GM23248 (cell line): ENCODE results near the gene MYO9A. TPM values are rescaled to one million over a fixed set of nuclear protein-coding genes. Genes with fewer than 3 reads are reported as not detected.
A peak's percentile ranks its signal among the peaks of the same experiment; 100 is the strongest.

ENCODE experiments used
- DNase-seq: peaks from one replicate; pipeline ENCODE4 v3.0.0-alpha.2; 2015
- H2AFZ ChIP-seq: fragments of 200-600 bp; sonication (generic); 2 replicates; pipeline ENCODE4 v1.6.1; 2016; ENCODE audit warnings: antibody characterized with exemption
- H3F3A ChIP-seq: fragments of 200-600 bp; sonication (generic); 2 replicates; pipeline ENCODE4 v1.6.1; 2016; ENCODE audit warnings: mild to moderate bottlenecking, antibody characterized with exemption, mixed run types; ENCODE audit not compliant: insufficient read depth
- H3K27ac ChIP-seq: fragments of 200-600 bp; sonication (generic); 2 replicates; pipeline ENCODE4 v1.5.1; 2016; ENCODE audit warnings: mild to moderate bottlenecking
- H3K27me3 ChIP-seq: fragments of 200-600 bp; sonication (generic); replicated peaks from 2 replicates; pipeline ENCODE4 v1.6.1; 2016; ENCODE audit warnings: mild to moderate bottlenecking; ENCODE audit not compliant: insufficient read depth
- H3K36me3 ChIP-seq: fragments of 200-600 bp; sonication (generic); 2 replicates; pipeline ENCODE4 v1.6.1; 2016; ENCODE audit warnings: low read depth, mild to moderate bottlenecking
- H3K4me1 ChIP-seq: fragments of 200-600 bp; sonication (generic); 2 replicates; pipeline ENCODE4 v1.6.1; 2016; ENCODE audit warnings: mild to moderate bottlenecking; ENCODE audit not compliant: insufficient read depth
- H3K4me2 ChIP-seq: fragments of 200-600 bp; sonication (generic); one replicate; pipeline ENCODE4 v1.6.1; 2016; ENCODE audit warnings: mild to moderate bottlenecking; ENCODE audit not compliant: unreplicated experiment
- H3K4me3 ChIP-seq: fragments of 200-600 bp; sonication (generic); 2 replicates; pipeline ENCODE4 v1.5.1; 2016; ENCODE audit warnings: mild to moderate bottlenecking
- H3K79me2 ChIP-seq: fragments of 200-600 bp; sonication (generic); 2 replicates; pipeline ENCODE4 v1.6.1; 2016; ENCODE audit warnings: mild to moderate bottlenecking; ENCODE audit not compliant: insufficient read depth
- H3K9ac ChIP-seq: fragments of 200-600 bp; sonication (generic); 2 replicates; pipeline ENCODE4 v1.6.1; 2016; ENCODE audit warnings: mild to moderate bottlenecking
- H3K9me2 ChIP-seq: fragments of 200-600 bp; sonication (generic); 2 replicates; pipeline ENCODE4 v1.6.1; 2016; ENCODE audit warnings: mixed run types, mild to moderate bottlenecking, moderate library complexity; ENCODE audit not compliant: insufficient read depth
- H3K9me3 ChIP-seq: fragments of 200-600 bp; sonication (generic); one replicate; pipeline ENCODE4 v1.6.1; 2017; ENCODE audit warnings: low read depth
- H4K20me1 ChIP-seq: fragments of 200-600 bp; sonication (generic); 2 replicates; pipeline ENCODE4 v1.6.0; 2016; ENCODE audit not compliant: insufficient read depth
- EZH2 ChIP-seq: fragments of 200-600 bp; sonication (generic); IDR thresholded peaks from 2 replicates; pipeline ENCODE4 v1.6.1; 2018; ENCODE audit warnings: antibody characterized with exemption, mild to moderate bottlenecking; ENCODE audit not compliant: insufficient read depth, poor library complexity, severe bottlenecking
- EZH2phosphoT487 ChIP-seq: fragments of 200-600 bp; sonication (generic); IDR thresholded peaks from 2 replicates; pipeline ENCODE4 v1.6.1; 2018; ENCODE audit warnings: antibody characterized with exemption, moderate library complexity, mild to moderate bottlenecking, low read depth; ENCODE audit not compliant: insufficient read depth
- WGBS, 2 experiments: methylation state at CpG; one replicate each; pipeline ENCODE4 v1.1.6; 2015 to 2017; ENCODE audit warnings: low lambda C conversion rate in 2 of 2, low coverage in 1 of 2; ENCODE audit errors: missing lambda C conversion rate in 2 of 2; 5-methylcytosine and 5-hydroxymethylcytosine counted together
- in situ Hi-C: fragments of 300-500 bp; cut with MboI; formaldehyde crosslinking; loops from 2 replicates; pipeline ENCODE4 v1.15.0; 2020
- polyA plus RNA-seq: library from polyadenylated mRNA; unstranded; fragments of >200 nt; fragmentation: Nextera tagmentation; extraction: Ambion mirVana; gene quantifications from 2 replicates; pipeline ENCODE4 v1.2.1, GENCODE V29; 2016
- total RNA-seq: library from RNA; depleted of rRNA; stranded (reverse); fragments of >200 nt; shearing (Covaris generic); gene quantifications from 2 replicates; pipeline ENCODE4 v1.2.3, GENCODE V29; 2014

MYO9A gene
- total and polyA plus RNA-seq, 2 experiments from 2014 or later: 10.6 to 20.4 TPM

DNA sequence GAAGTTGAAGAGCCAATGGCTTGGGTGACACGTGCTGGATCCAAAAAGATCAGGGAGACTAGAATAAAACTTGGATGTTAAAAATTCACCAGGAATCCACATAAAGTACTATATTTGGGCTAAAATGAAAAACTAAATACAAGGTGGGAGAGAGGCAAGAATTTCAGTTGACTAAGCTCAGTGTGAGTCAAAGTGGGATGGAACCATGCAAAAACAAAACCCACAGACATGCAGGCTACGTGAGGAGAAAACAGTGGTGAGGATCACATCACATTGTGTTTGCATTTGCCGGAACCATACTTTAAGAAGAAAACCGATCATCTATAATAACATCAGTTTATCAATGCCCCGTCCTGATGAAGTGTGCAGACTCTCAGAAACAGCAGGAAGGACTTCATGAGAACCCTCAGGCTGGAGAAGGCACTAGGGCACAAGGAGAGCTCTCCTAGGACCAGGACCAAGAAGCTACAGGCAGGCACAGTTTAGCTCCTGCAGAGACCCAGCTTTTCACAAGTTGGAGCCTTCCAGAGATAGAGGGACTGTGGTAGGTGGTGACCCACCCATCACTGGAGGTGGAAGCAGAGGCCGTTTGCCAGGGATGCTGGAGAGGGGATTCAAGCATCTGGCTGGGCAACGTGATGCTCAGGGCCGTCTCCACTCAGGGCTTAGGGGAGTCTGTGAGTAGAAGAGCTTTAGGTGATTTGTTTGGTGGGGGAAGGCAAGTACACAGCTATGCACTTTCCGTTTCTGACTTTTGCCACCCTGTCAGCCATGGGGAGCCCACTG lies 336.6 kb downstream of the MYO9A start:
- Histone ChIP-seq H3K4me3 (no peak overlapping the region), H3K9me2 (no peaks in the 10 kb centered on the region), H3K27ac (no peak overlapping the region), H3K4me1 (peaks cover 17% of the 10 kb centered on the region), H3K9ac (0 out of 2 replicates have a peak overlapping the region, but pooled peaks have one; percentile 62), H3K4me2 (no peak overlapping the region), H2AFZ (no peak overlapping the region), H3K79me2 (no peaks in the 10 kb centered on the region), H3K27me3 (no peaks in the 10 kb centered on the region), H4K20me1 (no peaks in the 10 kb centered on the region), H3F3A (peaks cover 15% of the 10 kb centered on the region), H3K36me3 (no peaks in the 10 kb centered on the region), H3K9me3 (no peaks in the 10 kb centered on the region)
- peak; percentile 70 for DNase-seq
- TF ChIP-seq EZH2phosphoT487 (no peak), EZH2 (no peak)
- 75 to 77% methylated on average over 9 of the region's 9 CpGs for WGBS, 2 experiments
- in situ Hi-C loops: no loop called here

DNA sequence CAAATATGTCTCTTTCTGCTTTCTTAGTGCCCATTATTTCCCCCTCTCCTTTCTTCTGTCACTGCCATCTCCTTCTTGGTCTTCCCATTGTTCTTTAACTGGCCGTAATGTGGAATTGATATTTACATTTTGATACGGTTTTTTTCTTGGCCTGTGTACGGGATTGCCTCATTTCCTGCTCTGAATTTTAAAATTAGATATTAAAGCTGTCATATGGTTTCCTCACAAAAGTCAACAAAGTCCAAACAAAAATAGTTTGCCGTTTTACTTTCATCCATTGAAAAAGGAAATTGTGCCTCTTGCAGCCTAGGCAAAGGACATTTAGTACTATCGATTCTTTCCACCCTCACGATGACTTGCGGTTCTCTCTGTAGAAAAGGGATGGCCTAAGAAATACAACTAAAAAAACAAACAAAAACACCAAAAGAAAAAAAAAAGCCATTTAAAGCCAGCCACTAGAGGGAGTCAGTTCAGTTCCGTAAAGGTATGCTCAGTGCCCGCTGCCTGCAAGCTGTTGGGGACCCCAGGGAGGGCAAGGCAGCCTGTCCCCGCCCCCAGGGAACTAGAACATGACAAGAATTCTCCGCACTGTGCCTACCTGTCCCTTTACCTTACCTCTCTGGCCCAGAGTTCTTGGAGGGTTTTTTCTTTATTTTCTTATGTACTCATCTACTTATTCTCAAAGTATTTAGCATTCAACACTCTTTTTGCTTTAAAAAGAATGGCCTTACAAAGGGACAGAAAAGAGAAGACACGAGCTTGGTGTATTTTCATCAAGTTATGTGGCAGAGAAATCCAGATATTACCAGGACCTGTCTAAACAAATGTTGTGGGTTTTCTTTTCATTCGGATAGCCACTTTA lies 337.6 kb downstream of the MYO9A start:
- H4K20me1 ChIP-seq: no peaks in the 10 kb centered on the region
- peak; percentile 76 for DNase-seq
- in situ Hi-C loops: no loop called here
- peak overlapping the region; percentile 62 for H3K9ac ChIP-seq
- peak overlapping the region; percentile 62 for H3K4me2 ChIP-seq
- H2AFZ ChIP-seq: peak overlapping the region; percentile 61
- no peaks in the 10 kb centered on the region for H3K79me2 ChIP-seq
- H3K9me3 ChIP-seq: no peaks in the 10 kb centered on the region
- peaks cover 24% of the 10 kb centered on the region for H3K4me1 ChIP-seq
- H3K36me3 ChIP-seq: no peaks in the 10 kb centered on the region
- peaks cover 15% of the 10 kb centered on the region for H3F3A ChIP-seq
- H3K4me3 ChIP-seq: peak overlapping the region; percentile 33
- peak overlapping the region; percentile 3; the same call in 1 of the 2 replicates for H3K27ac ChIP-seq
- no peaks in the 10 kb centered on the region for H3K27me3 ChIP-seq
- no peak for TF ChIP-seq EZH2
- TF ChIP-seq EZH2phosphoT487: no peak
- 12 to 13% methylated on average over 13 of the region's 13 CpGs for WGBS, 2 experiments
- no peaks in the 10 kb centered on the region for H3K9me2 ChIP-seq

DNA sequence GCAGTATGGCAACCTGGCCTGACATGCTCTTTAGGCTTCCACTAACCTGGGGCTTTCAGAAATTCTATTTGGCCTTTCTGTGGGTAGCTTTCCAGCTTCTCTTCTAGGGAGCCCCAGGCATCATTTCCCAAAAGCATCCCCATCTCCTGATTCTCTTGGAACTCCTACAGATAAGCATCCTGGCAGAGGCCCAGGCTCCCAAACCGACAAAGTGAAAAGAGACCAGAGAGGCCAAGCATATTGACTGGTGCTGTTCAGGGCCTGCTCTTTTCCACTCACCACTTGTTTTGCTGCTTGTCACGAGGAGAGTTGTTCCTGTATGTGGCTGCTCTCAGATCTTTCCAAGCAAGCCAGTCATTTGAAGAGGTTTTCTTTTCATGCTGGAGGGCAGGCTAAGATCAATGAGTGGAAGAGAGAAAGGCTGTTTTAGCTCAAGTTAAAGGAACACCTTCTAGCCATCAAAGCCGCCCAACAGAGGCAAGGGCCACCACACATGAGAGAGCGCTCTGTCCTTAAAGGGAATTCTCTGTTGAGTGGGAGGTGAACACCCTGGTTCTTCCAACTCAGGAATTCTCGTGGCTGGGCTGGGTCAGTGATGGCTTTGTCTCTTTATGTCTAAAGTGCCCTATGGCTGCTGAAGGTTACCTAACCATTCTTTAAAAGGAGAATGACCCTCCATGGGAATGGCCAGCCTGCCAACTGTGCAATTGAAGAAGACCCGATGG lies 338.7 kb downstream of the MYO9A start:
- Histone ChIP-seq H3K9me3 (no peaks in the 10 kb centered on the region), H3K27ac (no peak overlapping the region), H3K4me1 (peaks cover 24% of the 10 kb centered on the region), H3K36me3 (no peaks in the 10 kb centered on the region), H4K20me1 (no peaks in the 10 kb centered on the region), H3K4me2 (no peak overlapping the region), H3K27me3 (no peaks in the 10 kb centered on the region), H2AFZ (no peak overlapping the region), H3K9ac (no peak overlapping the region), H3K4me3 (no peak overlapping the region), H3F3A (peaks cover 15% of the 10 kb centered on the region), H3K79me2 (no peaks in the 10 kb centered on the region), H3K9me2 (no peaks in the 10 kb centered on the region)
- TF ChIP-seq EZH2phosphoT487: no peak
- no peak for TF ChIP-seq EZH2
- WGBS, 2 experiments: 90 to 91% methylated on average over 6 of the region's 6 CpGs
- in situ Hi-C loops: no loop called here
- no peak for DNase-seq

DNA sequence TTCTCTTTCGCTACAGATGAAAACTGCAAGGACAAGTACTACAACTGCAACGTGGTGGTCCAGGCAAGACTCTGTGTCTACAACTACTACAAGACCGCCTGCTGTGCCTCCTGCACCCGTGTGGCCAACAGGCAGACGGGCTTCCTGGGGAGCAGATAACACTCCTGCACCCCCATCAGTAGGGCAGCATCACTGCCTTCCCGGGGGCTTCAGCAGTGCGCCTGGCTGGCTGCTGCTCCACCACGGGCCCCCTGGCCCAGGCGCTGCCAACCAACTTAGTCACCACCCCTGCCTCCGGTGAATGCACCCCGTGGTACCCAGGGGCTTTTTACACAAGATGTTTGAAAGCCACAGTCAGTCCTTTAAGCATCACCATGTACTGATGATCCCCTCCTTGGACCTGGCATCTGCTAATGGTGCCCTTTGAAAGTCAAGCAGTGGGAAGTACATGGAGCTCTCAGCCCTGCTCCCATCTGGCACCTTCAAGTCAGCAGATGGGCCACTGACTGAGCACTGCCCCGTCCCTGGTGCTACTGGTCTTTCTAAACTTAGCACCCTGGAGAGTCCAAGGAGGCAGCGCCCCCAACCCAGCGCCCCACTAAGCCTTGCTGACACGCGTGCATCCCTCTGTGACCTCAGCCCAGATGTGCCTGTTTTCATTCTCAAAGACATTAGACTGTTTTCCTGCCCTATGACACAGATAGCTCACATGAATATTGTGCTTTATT lies 340.6 kb downstream of the MYO9A start:
- peaks cover 5% of the 10 kb centered on the region; the same call in 1 of the 2 replicates for H3K36me3 ChIP-seq
- H3K9ac ChIP-seq: no peak overlapping the region
- in situ Hi-C loops: no loop called here
- no peak overlapping the region for H2AFZ ChIP-seq
- H3K4me1 ChIP-seq: peaks cover 24% of the 10 kb centered on the region
- TF ChIP-seq EZH2 (no peak), EZH2phosphoT487 (no peak)
- WGBS, 2 experiments: 78 to 80% methylated on average over 16 of the region's 16 CpGs
- no peaks in the 10 kb centered on the region for H3K79me2 ChIP-seq
- no peaks in the 10 kb centered on the region for H4K20me1 ChIP-seq
- H3K9me2 ChIP-seq: no peaks in the 10 kb centered on the region
- H3K27me3 ChIP-seq: no peaks in the 10 kb centered on the region
- H3K27ac ChIP-seq: no peak overlapping the region
- H3K4me2 ChIP-seq: no peak overlapping the region
- peaks cover 15% of the 10 kb centered on the region for H3F3A ChIP-seq
- DNase-seq: no peak
- H3K4me3 ChIP-seq: no peak overlapping the region
- no peaks in the 10 kb centered on the region for H3K9me3 ChIP-seq
